ENCODE results near the gene CHD1.

The CHD1 gene

GRCh38 chr5:98898743-98899142 is 30.1 kb downstream of the CHD1 start:
- TF ChIP-seq EZH2 (IDR thresholded peaks at IDR 0.05): no peak
- TF ChIP-seq POLR2AphosphoS5 (IDR thresholded peaks at IDR 0.05; ENCODE audit: borderline replicate concordance, low read depth, low read length): no peak
- no peak for TF ChIP-seq FOXP2 (optimal IDR thresholded peaks at IDR 0.05; ENCODE audit: control extremely low read depth, extremely low read length, insufficient read depth)
- Histone ChIP-seq H3K27ac (no peak overlapping the region), H3K36me3 (ENCODE audit: insufficient read depth, low read length) (peaks cover 96% of the 10 kb centered on the region), H3K4me3 (no peak overlapping the region), H3K9me3 (ENCODE audit: low read depth, low read length) (no peaks in the 10 kb centered on the region), H3K9ac (ENCODE audit: insufficient read length) (no peak overlapping the region)
- DNase-seq (ENCODE audit: low read depth, low spot score): no peak

DNA sequence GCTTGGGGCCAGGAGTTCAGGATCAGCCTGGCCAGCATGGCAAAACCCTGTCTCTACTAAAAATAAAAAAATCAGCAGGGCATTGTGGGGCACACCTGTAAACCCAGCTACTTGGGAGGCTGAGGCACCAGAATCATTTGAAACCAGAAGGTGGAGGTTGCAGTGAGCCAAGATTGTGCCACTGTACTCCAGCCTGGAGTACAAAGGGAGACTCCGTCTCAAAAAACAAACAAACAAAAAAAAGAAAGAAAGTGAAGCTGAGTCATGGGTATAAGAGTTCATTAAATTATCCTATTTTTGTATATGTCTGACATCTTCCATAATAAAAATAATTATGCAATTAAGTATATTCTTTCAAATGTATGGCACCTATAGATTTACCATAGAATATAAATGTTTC is 37.2 kb downstream of the CHD1 start:
- TF ChIP-seq EZH2 (IDR thresholded peaks at IDR 0.05): no peak
- TF ChIP-seq POLR2AphosphoS5 (IDR thresholded peaks at IDR 0.05; ENCODE audit: borderline replicate concordance, low read depth, low read length): no peak
- no peak for TF ChIP-seq FOXP2 (optimal IDR thresholded peaks at IDR 0.05; ENCODE audit: control extremely low read depth, extremely low read length, insufficient read depth)
- DNase-seq (ENCODE audit: low read depth, low spot score): no peak
- Histone ChIP-seq H3K4me3 (no peak overlapping the region), H3K27ac (no peak overlapping the region), H3K9ac (ENCODE audit: insufficient read length) (no peak overlapping the region), H3K9me3 (ENCODE audit: low read depth, low read length) (no peaks in the 10 kb centered on the region), H3K36me3 (ENCODE audit: insufficient read depth, low read length) (peaks cover 96% of the 10 kb centered on the region)

GRCh38 chr5:98880598-98880997 is 48.2 kb downstream of the CHD1 start:
- H3K9ac ChIP-seq (ENCODE audit: insufficient read length): no peak overlapping the region
- DNase-seq (ENCODE audit: low read depth, low spot score): no peak
- no peak overlapping the region for H3K4me3 ChIP-seq
- H3K9me3 ChIP-seq (ENCODE audit: low read depth, low read length): no peaks in the 10 kb centered on the region
- H3K27ac ChIP-seq: no peak overlapping the region
- H3K36me3 ChIP-seq (ENCODE audit: insufficient read depth, low read length): peaks cover 91% of the 10 kb centered on the region
- TF ChIP-seq EZH2 (IDR thresholded peaks at IDR 0.05) (no peak), POLR2AphosphoS5 (IDR thresholded peaks at IDR 0.05; ENCODE audit: borderline replicate concordance, low read depth, low read length) (no peak), FOXP2 (optimal IDR thresholded peaks at IDR 0.05; ENCODE audit: control extremely low read depth, extremely low read length, insufficient read depth) (no peak)

- H3K27ac ChIP-seq: no peak overlapping the region
- H3K9ac ChIP-seq (ENCODE audit: insufficient read length): no peak overlapping the region
- TF ChIP-seq EZH2 (IDR thresholded peaks at IDR 0.05): no peak
- TF ChIP-seq FOXP2 (optimal IDR thresholded peaks at IDR 0.05; ENCODE audit: control extremely low read depth, extremely low read length, insufficient read depth): no peak
- TF ChIP-seq POLR2AphosphoS5 (IDR thresholded peaks at IDR 0.05; ENCODE audit: borderline replicate concordance, low read depth, low read length): no peak
- H3K9me3 ChIP-seq (ENCODE audit: low read depth, low read length): no peaks in the 10 kb centered on the region
- peaks cover 93% of the 10 kb centered on the region for H3K36me3 ChIP-seq (ENCODE audit: insufficient read depth, low read length)
- DNase-seq (ENCODE audit: low read depth, low spot score): no peak
- H3K4me3 ChIP-seq: no peak overlapping the region
These were observed 48.7 kb downstream of the CHD1 start for GRCh38 chr5:98880151-98880550.

DNA sequence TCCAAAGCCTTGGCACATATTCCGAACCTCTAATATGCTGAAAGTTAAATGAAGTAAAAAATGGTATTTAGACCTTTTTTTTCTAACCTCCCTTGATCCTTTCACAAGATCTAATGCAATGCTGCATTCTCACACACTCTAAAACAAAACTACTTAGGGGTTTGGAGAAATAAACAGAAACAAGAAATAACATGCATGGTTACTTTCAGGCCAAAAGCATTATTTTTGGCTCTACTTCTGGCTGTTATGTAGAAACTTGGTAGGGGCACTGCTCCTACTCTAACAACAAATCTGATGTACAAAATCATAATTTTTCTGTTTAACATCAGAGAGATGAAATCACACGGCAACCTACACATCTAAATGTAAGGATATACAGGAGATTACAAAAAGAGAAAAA is 51.2 kb downstream of the CHD1 start:
- H3K9me3 ChIP-seq (ENCODE audit: low read depth, low read length): no peaks in the 10 kb centered on the region
- no peak overlapping the region for H3K27ac ChIP-seq
- peaks cover 97% of the 10 kb centered on the region for H3K36me3 ChIP-seq (ENCODE audit: insufficient read depth, low read length)
- no peak for TF ChIP-seq FOXP2 (optimal IDR thresholded peaks at IDR 0.05; ENCODE audit: control extremely low read depth, extremely low read length, insufficient read depth)
- H3K9ac ChIP-seq (ENCODE audit: insufficient read length): no peak overlapping the region
- no peak for DNase-seq (ENCODE audit: low read depth, low spot score)
- no peak overlapping the region for H3K4me3 ChIP-seq

GRCh38 chr5:98872674-98873073 is 56.1 kb downstream of the CHD1 start:
- Histone ChIP-seq H3K9ac (ENCODE audit: insufficient read length) (no peak overlapping the region), H3K4me3 (no peak overlapping the region), H3K9me3 (ENCODE audit: low read depth, low read length) (no peaks in the 10 kb centered on the region), H3K36me3 (ENCODE audit: insufficient read depth, low read length) (peaks cover 96% of the 10 kb centered on the region), H3K27ac (no peak overlapping the region)
- no peak for DNase-seq (ENCODE audit: low read depth, low spot score)
- TF ChIP-seq EZH2 (IDR thresholded peaks at IDR 0.05): no peak
- TF ChIP-seq POLR2AphosphoS5 (IDR thresholded peaks at IDR 0.05; ENCODE audit: borderline replicate concordance, low read depth, low read length): no peak
- TF ChIP-seq FOXP2 (optimal IDR thresholded peaks at IDR 0.05; ENCODE audit: control extremely low read depth, extremely low read length, insufficient read depth): no peak

- H3K27ac ChIP-seq: 0 out of 2 replicates have a peak overlapping the region, but pooled peaks have one; percentile 12
- no peak overlapping the region for H3K9ac ChIP-seq (ENCODE audit: insufficient read length)
- no peaks in the 10 kb centered on the region for H3K9me3 ChIP-seq (ENCODE audit: low read depth, low read length)
- H3K36me3 ChIP-seq (ENCODE audit: insufficient read depth, low read length): peaks cover 94% of the 10 kb centered on the region
- H3K4me3 ChIP-seq: no peak overlapping the region
- no peak for TF ChIP-seq EZH2 (IDR thresholded peaks at IDR 0.05)
- TF ChIP-seq FOXP2 (optimal IDR thresholded peaks at IDR 0.05; ENCODE audit: control extremely low read depth, extremely low read length, insufficient read depth): no peak
- TF ChIP-seq POLR2AphosphoS5 (IDR thresholded peaks at IDR 0.05; ENCODE audit: borderline replicate concordance, low read depth, low read length): no peak
- DNase-seq (ENCODE audit: low read depth, low spot score): no peak
These were observed 63.1 kb downstream of the CHD1 start for GRCh38 chr5:98865690-98866089.

- Histone ChIP-seq H3K27ac (no peak overlapping the region), H3K36me3 (ENCODE audit: insufficient read depth, low read length) (peaks cover 2% of the 10 kb centered on the region; the same call in 1 of the 2 replicates), H3K9me3 (ENCODE audit: low read depth, low read length) (0 out of 2 replicates have a peak, but pooled peaks cover 3% of the 10 kb centered on the region), H3K9ac (ENCODE audit: insufficient read length) (no peak overlapping the region), H3K4me3 (no peak overlapping the region)
- no peak for TF ChIP-seq EZH2 (IDR thresholded peaks at IDR 0.05)
- no peak for TF ChIP-seq POLR2AphosphoS5 (IDR thresholded peaks at IDR 0.05; ENCODE audit: borderline replicate concordance, low read depth, low read length)
- TF ChIP-seq FOXP2 (optimal IDR thresholded peaks at IDR 0.05; ENCODE audit: control extremely low read depth, extremely low read length, insufficient read depth): no peak
- DNase-seq (ENCODE audit: low read depth, low spot score): no peak
These were observed 81.8 kb downstream of the CHD1 start for GRCh38 chr5:98847054-98847453.

- Histone ChIP-seq H3K36me3 (ENCODE audit: insufficient read depth, low read length) (no peaks in the 10 kb centered on the region), H3K27ac (no peak overlapping the region), H3K9me3 (ENCODE audit: low read depth, low read length) (0 out of 2 replicates have a peak, but pooled peaks cover 3% of the 10 kb centered on the region), H3K4me3 (no peak overlapping the region), H3K9ac (ENCODE audit: insufficient read length) (no peak overlapping the region)
- no peak for DNase-seq (ENCODE audit: low read depth, low spot score)
- TF ChIP-seq FOXP2 (optimal IDR thresholded peaks at IDR 0.05; ENCODE audit: control extremely low read depth, extremely low read length, insufficient read depth) (no peak), POLR2AphosphoS5 (IDR thresholded peaks at IDR 0.05; ENCODE audit: borderline replicate concordance, low read depth, low read length) (no peak), EZH2 (IDR thresholded peaks at IDR 0.05) (no peak)
These were observed 82.3 kb downstream of the CHD1 start for GRCh38 chr5:98846520-98846919.

Data from SK-N-MC (cell line).